A549 (cell line): ENCODE data around the gene LAMC2. TPM values are rescaled to one million over a fixed set of nuclear protein-coding genes. Genes with fewer than 3 reads are reported as not detected.

Experiments used
- ATAC-seq, 2 experiments: fragments of 200-7000 bp in 1 of 2; fragments of >200 bp in 1 of 2; cut with Nextera tagmentation in 1 of 2; cut with Tn5 transposase in 1 of 2; 3 replicates each; pipeline versions ENCODE4 v1.8.0 to v1.9.1; 2018 to 2020; ENCODE audit warnings: mild to moderate bottlenecking in 1 of 2, moderate library complexity in 1 of 2
- CTCF ChIA-PET: fragments of 300-600 bp; sonication (Branson Sonifier 250); formaldehyde crosslinking; extraction: SDS; loops from one replicate; lab custom pipeline; 2021; ENCODE audit warnings: antibody characterized with exemption, inconsistent platforms; lab: Yijun Ruan, JAX
- POLR2A ChIA-PET: fragments of 350-600 bp; formaldehyde crosslinking; extraction: SDS; loops from one replicate; lab custom pipeline; 2021; ENCODE audit warnings: antibody characterized with exemption, inconsistent platforms; lab: Yijun Ruan, JAX
- DNase-seq, 2 experiments: peaks; one replicate each; pipeline versions ENCODE4 v3.0.0 to v3.0.0-alpha.2; 2011 to 2016; ENCODE audit warnings: low read depth in 1 of 2, low spot score in 1 of 2
- FAIRE-seq: peaks from 2 replicates; lab custom pipeline; 2011; peaks lifted over from hg19 to GRCh38; lab: Jason Lieb, UNC
- H3K27ac ChIP-seq, 2 experiments: fragments of >200 bp; sonication (Bioruptor Twin); formaldehyde crosslinking; 3 replicates each; pipeline ENCODE4 v1.5.1; 2016 to 2017
- H3K4me1 ChIP-seq: fragments of >200 bp; sonication (Bioruptor Twin); formaldehyde crosslinking; 3 replicates; pipeline ENCODE4 v1.6.1; 2016
- H3K4me2 ChIP-seq: fragments of >200 bp; sonication (Bioruptor Twin); formaldehyde crosslinking; 3 replicates; pipeline ENCODE4 v1.6.1; 2016
- H3K4me3 ChIP-seq: fragments of >200 bp; sonication (Bioruptor Twin); formaldehyde crosslinking; 3 replicates; pipeline ENCODE4 v1.5.1; 2016
- H3K9me3 ChIP-seq: fragments of >200 bp; sonication (Bioruptor Twin); formaldehyde crosslinking; 3 replicates; pipeline ENCODE4 v1.6.1; 2016
- CBX2 ChIP-seq: fragments of 200-600 bp; sonication (generic); IDR thresholded peaks from 2 replicates; pipeline ENCODE4 v1.6.1; 2016; ENCODE audit warnings: low read depth, mild to moderate bottlenecking, borderline replicate concordance
- CEBPB ChIP-seq, 2 experiments: fragments of >200 bp in 1 of 2; sonication (Bioruptor Twin) in 1 of 2; formaldehyde crosslinking in 1 of 2; IDR thresholded peaks; 2 replicates each; pipeline ENCODE4 v1.6.1; 2012 to 2016
- CHD2 ChIP-seq: fragments of 150-350 bp; IDR thresholded peaks from 2 replicates; pipeline ENCODE4 v1.6.1; 2014; ENCODE audit warnings: low read length; ENCODE audit not compliant: partially characterized antibody
- FOSB ChIP-seq: fragments of 250-450 bp; sonication (Bioruptor Pico); IDR thresholded peaks from 2 replicates; pipeline ENCODE4 v1.5.0; 2020; ENCODE audit warnings: mild to moderate bottlenecking, moderate library complexity
- FOXS1 ChIP-seq: fragments of 250-450 bp; sonication (Bioruptor Pico); IDR thresholded peaks from 2 replicates; pipeline ENCODE4 v1.5.0; 2020; ENCODE audit warnings: mild to moderate bottlenecking, moderate library complexity
- HDAC2 ChIP-seq: fragments of 200-600 bp; sonication (generic); IDR thresholded peaks from 2 replicates; pipeline ENCODE4 v1.6.1; 2016
- JUNB ChIP-seq: fragments of >200 bp; sonication (Bioruptor Twin); formaldehyde crosslinking; IDR thresholded peaks from 2 replicates; pipeline ENCODE4 v1.6.1; 2016
- KDM1A ChIP-seq: fragments of 200-600 bp; sonication (generic); IDR thresholded peaks from 2 replicates; pipeline ENCODE4 v1.6.1; 2016; ENCODE audit warnings: low read depth, mild to moderate bottlenecking
- KDM5A ChIP-seq: fragments of 200-600 bp; sonication (generic); IDR thresholded peaks from 2 replicates; pipeline ENCODE4 v1.6.1; 2016; ENCODE audit warnings: antibody characterized with exemption, mild to moderate bottlenecking
- PBX3 ChIP-seq: IDR thresholded peaks from 2 replicates; pipeline ENCODE4 v1.6.1; 2012
- POLR2A ChIP-seq: IDR thresholded peaks from 2 replicates; pipeline ENCODE4 v1.6.1; 2012; ENCODE audit warnings: mild to moderate bottlenecking, low read length
- RARB ChIP-seq: fragments of 250-450 bp; sonication (Bioruptor Pico); IDR thresholded peaks from 2 replicates; pipeline ENCODE4 v1.8.0; 2021; ENCODE audit warnings: mild to moderate bottlenecking, moderate library complexity
- REST ChIP-seq: fragments of 200-600 bp; sonication (generic); IDR thresholded peaks from 2 replicates; pipeline ENCODE4 v1.6.1; 2016; ENCODE audit warnings: antibody characterized with exemption, mild to moderate bottlenecking, moderate library complexity
- SMC3 ChIP-seq: fragments of >200 bp; sonication (Bioruptor Twin); formaldehyde crosslinking; IDR thresholded peaks from 3 replicates; pipeline ENCODE4 v1.6.1; 2018; ENCODE audit warnings: inconsistent platforms
- ZFP36 ChIP-seq: fragments of 450-650 bp; IDR thresholded peaks from 2 replicates; pipeline ENCODE4 v1.6.1; 2014; ENCODE audit warnings: borderline replicate concordance; ENCODE audit not compliant: partially characterized antibody
- WGBS: methylation state at CpG from one replicate; pipeline ENCODE4 v1.1.6; 2017; ENCODE audit errors: missing lambda C conversion rate; 5-methylcytosine and 5-hydroxymethylcytosine counted together
- polyA plus RNA-seq, 4 experiments: library from polyadenylated mRNA; depleted of rRNA in 3 of 4; stranded (reverse); fragments of >200 nt; fragmentation: RNase III in 1 of 4; extraction: RNeasy Plus Mini Kit Qiagen cat#74134 plus additional on column Dnase treatment in 1 of 4; gene quantifications; 2 replicates in 3 of 4; 3 replicates in 1 of 4; pipeline ENCODE4 v1.2.3, GENCODE V29; 2011 to 2017
- TF ChIP-seq, protein P1 (sequence below): fragments of 250-450 bp; sonication (Bioruptor Pico); IDR thresholded peaks from 2 replicates; pipeline ENCODE4 v1.5.0; 2021; ENCODE audit warnings: mild to moderate bottlenecking, moderate library complexity, borderline replicate concordance
- TF ChIP-seq, protein P2 (sequence below): fragments of 450-650 bp; IDR thresholded peaks from 2 replicates; pipeline ENCODE4 v1.6.1; 2014; ENCODE audit warnings: antibody characterized with exemption
- TF ChIP-seq, protein P3 (sequence below): fragments of 250-450 bp; sonication (Bioruptor Pico); IDR thresholded peaks from 2 replicates; pipeline ENCODE4 v1.5.0; 2020; ENCODE audit warnings: low read depth, mild to moderate bottlenecking, moderate library complexity

The LAMC2 gene
- polyA plus RNA-seq, 2 of the 4 experiments (the other 2 are of a cell fraction): 8.5 to 24.1 TPM

- TF ChIP-seq, protein P1, sequence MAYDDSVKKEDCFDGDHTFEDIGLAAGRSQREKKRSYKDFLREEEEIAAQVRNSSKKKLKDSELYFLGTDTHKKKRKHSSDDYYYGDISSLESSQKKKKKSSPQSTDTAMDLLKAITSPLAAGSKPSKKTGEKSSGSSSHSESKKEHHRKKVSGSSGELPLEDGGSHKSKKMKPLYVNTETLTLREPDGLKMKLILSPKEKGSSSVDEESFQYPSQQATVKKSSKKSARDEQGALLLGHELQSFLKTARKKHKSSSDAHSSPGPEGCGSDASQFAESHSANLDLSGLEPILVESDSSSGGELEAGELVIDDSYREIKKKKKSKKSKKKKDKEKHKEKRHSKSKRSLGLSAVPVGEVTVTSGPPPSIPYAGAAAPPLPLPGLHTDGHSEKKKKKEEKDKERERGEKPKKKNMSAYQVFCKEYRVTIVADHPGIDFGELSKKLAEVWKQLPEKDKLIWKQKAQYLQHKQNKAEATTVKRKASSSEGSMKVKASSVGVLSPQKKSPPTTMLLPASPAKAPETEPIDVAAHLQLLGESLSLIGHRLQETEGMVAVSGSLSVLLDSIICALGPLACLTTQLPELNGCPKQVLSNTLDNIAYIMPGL (CRISPR knock-in tag): no peak
- no peak for TF ChIP-seq CHD2
- no peak for TF ChIP-seq RARB
- TF ChIP-seq, protein P2, sequence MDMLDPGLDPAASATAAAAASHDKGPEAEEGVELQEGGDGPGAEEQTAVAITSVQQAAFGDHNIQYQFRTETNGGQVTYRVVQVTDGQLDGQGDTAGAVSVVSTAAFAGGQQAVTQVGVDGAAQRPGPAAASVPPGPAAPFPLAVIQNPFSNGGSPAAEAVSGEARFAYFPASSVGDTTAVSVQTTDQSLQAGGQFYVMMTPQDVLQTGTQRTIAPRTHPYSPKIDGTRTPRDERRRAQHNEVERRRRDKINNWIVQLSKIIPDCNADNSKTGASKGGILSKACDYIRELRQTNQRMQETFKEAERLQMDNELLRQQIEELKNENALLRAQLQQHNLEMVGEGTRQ: no peak
- no peak for TF ChIP-seq REST
- no peak for TF ChIP-seq KDM5A
- TF ChIP-seq, all 56 proteins: peak for 0
Observed at GRCh38 chr1:183142171-183142570, 43.9 kb upstream of the LAMC2 start (continued).

DNA sequence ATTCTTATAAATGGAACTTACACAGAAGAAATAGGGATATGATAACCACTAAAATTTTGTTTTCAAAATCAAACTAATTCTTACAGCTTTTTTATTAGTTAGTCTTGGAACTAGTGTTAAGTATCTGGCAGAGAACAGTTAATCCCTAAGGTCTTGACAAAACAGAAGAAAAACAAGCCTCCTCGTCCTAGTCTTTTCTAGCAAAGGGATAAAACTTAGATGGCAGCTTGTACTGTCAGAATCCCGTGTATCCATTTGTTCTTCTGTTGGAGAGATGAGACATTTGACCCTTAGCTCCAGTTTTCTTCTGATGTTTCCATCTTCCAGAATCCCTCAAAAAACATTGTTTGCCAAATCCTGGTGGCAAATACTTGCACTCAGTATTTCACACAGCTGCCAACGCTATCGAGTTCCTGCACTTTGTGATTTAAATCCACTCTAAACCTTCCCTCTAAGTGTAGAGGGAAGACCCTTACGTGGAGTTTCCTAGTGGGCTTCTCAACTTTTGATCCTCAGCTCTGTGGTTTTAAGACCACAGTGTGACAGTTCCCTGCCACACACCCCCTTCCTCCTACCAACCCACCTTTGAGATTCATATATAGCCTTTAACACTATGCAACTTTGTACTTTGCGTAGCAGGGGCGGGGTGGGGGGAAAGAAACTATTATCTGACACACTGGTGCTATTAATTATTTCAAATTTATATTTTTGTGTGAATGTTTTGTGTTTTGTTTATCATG, 42.3 kb upstream of the LAMC2 start:
- Histone ChIP-seq H3K9me3 (no peaks in the 10 kb centered on the region), H3K4me3 (no peak overlapping the region), H3K4me2 (no peak overlapping the region), H3K27ac (no peak overlapping the region), H3K4me1 (peaks cover 20% of the 10 kb centered on the region)
- POLR2A ChIA-PET: interaction anchor here (0.8 kb wide), 1 partner anchor 181 kb away, joined by 3 read pairs; no protein-coding TSS in a partner anchor
- ATAC-seq: no peak
- CTCF ChIA-PET: interaction anchor here (0.8 to 1.8 kb wide), 3 partner anchors 18 to 111 kb away, joined by 3 to 5 read pairs (median 4); no protein-coding TSS in a partner anchor
- TF ChIP-seq FOSB (CRISPR knock-in tag): no peak
- no peak for TF ChIP-seq HDAC2
- TF ChIP-seq, protein P1 (CRISPR knock-in tag): no peak
- TF ChIP-seq KDM1A: no peak
- TF ChIP-seq PBX3: no peak
- TF ChIP-seq CBX2: no peak
- no peak for TF ChIP-seq ZFP36
- TF ChIP-seq FOXS1 (CRISPR knock-in tag): no peak
- TF ChIP-seq, protein P3, sequence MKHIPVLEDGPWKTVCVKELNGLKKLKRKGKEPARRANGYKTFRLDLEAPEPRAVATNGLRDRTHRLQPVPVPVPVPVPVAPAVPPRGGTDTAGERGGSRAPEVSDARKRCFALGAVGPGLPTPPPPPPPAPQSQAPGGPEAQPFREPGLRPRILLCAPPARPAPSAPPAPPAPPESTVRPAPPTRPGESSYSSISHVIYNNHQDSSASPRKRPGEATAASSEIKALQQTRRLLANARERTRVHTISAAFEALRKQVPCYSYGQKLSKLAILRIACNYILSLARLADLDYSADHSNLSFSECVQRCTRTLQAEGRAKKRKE (CRISPR knock-in tag): no peak
- no peak for TF ChIP-seq CEBPB (IDR thresholded peaks at IDR 0.05)
- TF ChIP-seq SMC3: no peak
- TF ChIP-seq RARB: no peak
- no peak for TF ChIP-seq POLR2A
- TF ChIP-seq JUNB: no peak
- no peak for DNase-seq
- no peak for FAIRE-seq
- WGBS: 92% methylated on average over 7 of the region's 7 CpGs
